Regular cardiac myocyte (primary cell): ENCODE results near the gene OR2T34. TPM values are rescaled to one million over a fixed set of nuclear protein-coding genes. Genes with fewer than 3 reads are reported as not detected.

Experiments used
- total RNA-seq: library from RNA; depleted of rRNA; stranded (reverse); fragments of >200 nt; gene quantifications from 2 replicates; pipeline ENCODE4 v1.2.3, GENCODE V29; 2014

Gene OR2T34, protein sequence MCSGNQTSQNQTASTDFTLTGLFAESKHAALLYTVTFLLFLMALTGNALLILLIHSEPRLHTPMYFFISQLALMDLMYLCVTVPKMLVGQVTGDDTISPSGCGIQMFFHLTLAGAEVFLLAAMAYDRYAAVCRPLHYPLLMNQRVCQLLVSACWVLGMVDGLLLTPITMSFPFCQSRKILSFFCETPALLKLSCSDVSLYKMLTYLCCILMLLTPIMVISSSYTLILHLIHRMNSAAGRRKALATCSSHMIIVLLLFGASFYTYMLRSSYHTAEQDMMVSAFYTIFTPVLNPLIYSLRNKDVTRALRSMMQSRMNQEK
- total RNA-seq: not detected in 2 replicates

DNA sequence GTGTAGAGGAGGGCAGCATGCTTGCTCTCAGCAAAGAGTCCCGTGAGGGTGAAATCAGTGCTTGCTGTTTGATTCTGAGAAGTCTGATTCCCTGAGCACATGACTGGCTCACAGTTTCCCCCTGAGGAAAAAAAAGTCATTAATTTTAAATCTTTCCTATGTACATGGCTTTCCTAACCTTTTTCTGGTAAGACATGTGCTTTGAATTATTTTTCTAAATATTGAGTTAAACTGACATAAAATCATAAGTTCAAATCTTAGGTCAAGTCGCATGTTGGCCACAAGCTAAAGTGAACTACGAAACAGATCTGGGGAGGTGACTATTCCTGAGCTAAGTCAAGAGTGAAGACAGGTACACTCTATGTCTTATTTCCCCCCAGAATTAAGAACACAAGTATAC lies at the start of gene OR2T34:
Gene OR2T34 (minus strand): TSS at position 101 of the 400 bp plus-strand sequence. CDS start 0 bp downstream, at position 101.

DNA sequence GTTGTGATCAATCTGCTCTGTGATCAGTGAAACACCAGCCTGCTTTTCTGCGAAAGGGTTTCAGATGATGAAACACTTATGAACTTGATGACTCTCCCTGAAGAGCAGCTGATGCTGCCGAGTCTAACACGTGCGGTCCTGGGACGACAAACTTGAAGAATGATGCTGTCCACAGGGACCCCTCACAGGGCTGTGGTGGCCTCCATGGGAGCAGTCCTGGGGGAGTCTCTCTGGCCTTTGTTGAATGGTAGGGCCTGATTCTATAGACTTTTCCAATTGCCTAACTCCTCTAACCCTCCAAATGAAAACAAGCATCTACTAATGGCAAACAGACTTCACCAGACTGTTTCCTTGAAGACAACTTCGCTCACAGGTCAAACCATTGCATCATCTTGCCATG lies 23.0 kb upstream of the OR2T34 start, which contains the start of gene OR2T10:
Gene OR2T10 (minus strand): TSS at position 112 of the 400 bp plus-strand sequence. CDS start 3,932 bp downstream, outside the sequence.

DNA sequence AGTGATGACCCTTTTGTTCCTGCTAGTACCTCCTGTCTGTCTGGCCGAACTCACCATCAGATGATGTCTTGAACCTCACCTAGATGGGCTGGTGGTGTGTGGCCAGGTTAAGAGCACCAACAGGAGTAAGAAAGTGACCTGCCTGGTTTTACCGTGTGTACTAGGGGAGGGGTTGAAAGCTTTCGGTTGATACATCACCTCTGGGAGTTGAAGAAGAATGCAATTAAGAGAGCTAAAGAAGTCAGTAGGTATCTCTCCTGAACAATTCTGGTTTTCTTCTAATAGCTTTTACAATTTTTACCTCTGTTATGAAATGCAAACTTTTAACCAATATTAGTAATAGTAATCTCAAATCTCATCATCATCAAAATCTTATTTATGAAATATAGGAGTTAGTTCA lies 11.9 kb downstream of the OR2T34 start, which contains the start of gene OR2T29:
Gene OR2T29 (minus strand): TSS at position 101 of the 400 bp plus-strand sequence. CDS start 3,281 bp downstream, outside the sequence.

Other genes starting within 250 kb of the OR2T34 start
- gene OR14C36, start 226.0 kb downstream of the OR2T34 start, total RNA-seq: not detected in 2 replicates
- gene OR2T4, start 213.1 kb downstream of the OR2T34 start, total RNA-seq: not detected in 2 replicates
- gene OR2T6, start 199.0 kb downstream of the OR2T34 start, total RNA-seq: not detected in 2 replicates
- not detected in 2 replicates for gene OR2T1, start 171.7 kb downstream of the OR2T34 start, total RNA-seq
- not detected in 2 replicates for gene OR2T2, start 129.1 kb downstream of the OR2T34 start, total RNA-seq
- not detected in 2 replicates for gene OR2T3, start 101.4 kb downstream of the OR2T34 start, total RNA-seq
- not detected in 2 replicates for gene OR2T5, start 86.2 kb downstream of the OR2T34 start, total RNA-seq
- not detected in 2 replicates for gene OR2G6, start 66.7 kb downstream of the OR2T34 start, total RNA-seq
- gene OR2T29, start 12.0 kb downstream of the OR2T34 start, total RNA-seq: not detected in 2 replicates
- not detected in 2 replicates for gene OR2T10, start 22.9 kb upstream of the OR2T34 start, total RNA-seq
- gene OR2T11, start 60.3 kb upstream of the OR2T34 start, total RNA-seq: not detected in 2 replicates
- not detected in 2 replicates for gene OR2T35, start 70.5 kb upstream of the OR2T34 start, total RNA-seq
- not detected in 2 replicates for gene OR2T27, start 80.8 kb upstream of the OR2T34 start, total RNA-seq
- not detected in 2 replicates for gene OR14I1, start 128.0 kb upstream of the OR2T34 start, total RNA-seq
- gene LYPD8, start 181.0 kb upstream of the OR2T34 start, total RNA-seq: 0.28 TPM in 1 of 2 replicates, not detected in the other